H9 (cell line): ENCODE results near the gene CASP4. TPM values are rescaled to one million over a fixed set of nuclear protein-coding genes. Genes with fewer than 3 reads are reported as not detected.

Source experiments
- DNase-seq: peaks from one replicate; pipeline ENCODE4 v3.0.0-alpha.2; 2017
- H2AFZ ChIP-seq: one replicate; pipeline ENCODE4 v1.6.1; 2013; ENCODE audit warnings: mild to moderate bottlenecking, low read length, control low read depth, moderate library complexity
- H2AK5ac ChIP-seq: 2 replicates; pipeline ENCODE4 v1.6.1; 2013; ENCODE audit warnings: low read length, control low read depth, mixed read lengths; ENCODE audit not compliant: insufficient read length
- H2BK120ac ChIP-seq: one replicate; pipeline ENCODE4 v1.6.1; 2013; ENCODE audit warnings: low read depth, mild to moderate bottlenecking, low read length, control low read depth, inconsistent platforms; ENCODE audit not compliant: poor library complexity, severe bottlenecking
- H2BK12ac ChIP-seq: 2 replicates; pipeline ENCODE4 v1.6.1; 2013; ENCODE audit warnings: low read length, control low read depth, mixed read lengths, low read depth; ENCODE audit not compliant: insufficient read length
- H2BK15ac ChIP-seq: 2 replicates; pipeline ENCODE4 v1.6.1; 2013; ENCODE audit warnings: low read depth, low read length, control low read depth
- H2BK20ac ChIP-seq: one replicate; pipeline ENCODE4 v1.6.1; 2013; ENCODE audit warnings: low read depth, mild to moderate bottlenecking, low read length, control low read depth, inconsistent platforms; ENCODE audit not compliant: poor library complexity, severe bottlenecking
- H2BK5ac ChIP-seq: 2 replicates; pipeline ENCODE4 v1.6.1; 2013; ENCODE audit warnings: low read length, control low read depth, mixed read lengths; ENCODE audit not compliant: insufficient read length
- H3K14ac ChIP-seq: 2 replicates; pipeline ENCODE4 v1.6.1; 2013; ENCODE audit warnings: low read length, control low read depth; ENCODE audit not compliant: insufficient read depth
- H3K18ac ChIP-seq: 2 replicates; pipeline ENCODE4 v1.6.1; 2013; ENCODE audit warnings: low read depth, mild to moderate bottlenecking, mixed read lengths, low read length, control low read depth; ENCODE audit not compliant: insufficient read length
- H3K23ac ChIP-seq: 2 replicates; pipeline ENCODE4 v1.6.1; 2013; ENCODE audit warnings: low read length, control low read depth, mixed read lengths, low read depth; ENCODE audit not compliant: insufficient read length
- H3K23me2 ChIP-seq: 2 replicates; pipeline ENCODE4 v1.6.1; 2013; ENCODE audit warnings: low read depth, mild to moderate bottlenecking, mixed read lengths, low read length, control low read depth; ENCODE audit not compliant: insufficient read length, poor library complexity, severe bottlenecking
- H3K27ac ChIP-seq: 2 replicates; pipeline ENCODE4 v1.5.1; 2013; ENCODE audit warnings: low read length, control low read depth, mixed read lengths, low read depth; ENCODE audit not compliant: insufficient read length
- H3K27me3 ChIP-seq: 2 replicates; pipeline ENCODE4 v1.6.1; 2013; ENCODE audit warnings: low read length, control low read depth, inconsistent platforms; ENCODE audit not compliant: insufficient read depth
- H3K4ac ChIP-seq: 2 replicates; pipeline ENCODE4 v1.6.1; 2013; ENCODE audit warnings: low read depth, mild to moderate bottlenecking, control low read depth, inconsistent platforms, low read length, moderate library complexity
- H3K4me1 ChIP-seq: 2 replicates; pipeline ENCODE4 v1.6.1; 2013; ENCODE audit warnings: low read length, control low read depth, inconsistent platforms; ENCODE audit not compliant: insufficient read depth
- H3K4me2 ChIP-seq: 2 replicates; pipeline ENCODE4 v1.6.1; 2013; ENCODE audit warnings: low read length, control low read depth, mixed read lengths; ENCODE audit not compliant: insufficient read length, insufficient read depth
- H3K56ac ChIP-seq: 2 replicates; pipeline ENCODE4 v1.6.1; 2013; ENCODE audit warnings: low read depth, mild to moderate bottlenecking, mixed read lengths, low read length, control low read depth; ENCODE audit not compliant: insufficient read length
- H3K79me1 ChIP-seq: 2 replicates; pipeline ENCODE4 v1.6.1; 2013; ENCODE audit warnings: low read depth, mild to moderate bottlenecking, moderate library complexity, low read length, control low read depth, inconsistent platforms; ENCODE audit not compliant: insufficient read depth, poor library complexity, severe bottlenecking
- H3K79me2 ChIP-seq: 2 replicates; pipeline ENCODE4 v1.6.1; 2013; ENCODE audit warnings: low read length, control low read depth, inconsistent platforms; ENCODE audit not compliant: insufficient read depth
- H3K9ac ChIP-seq: 2 replicates; pipeline ENCODE4 v1.6.1; 2013; ENCODE audit warnings: low read length, control low read depth, mixed read lengths; ENCODE audit not compliant: insufficient read length; ENCODE audit errors: extremely low read depth
- H3K9me3 ChIP-seq: one replicate; pipeline ENCODE4 v1.6.1; 2013; ENCODE audit warnings: low read depth, low read length, inconsistent platforms; ENCODE audit not compliant: control insufficient read depth
- H3T11ph ChIP-seq: one replicate; pipeline ENCODE4 v1.6.1; 2013; ENCODE audit warnings: mild to moderate bottlenecking, low read length, control low read depth, inconsistent platforms
- H4K20me1 ChIP-seq: one replicate; pipeline ENCODE4 v1.6.1; 2013; ENCODE audit not compliant: control insufficient read depth, insufficient read length, insufficient read depth
- H4K5ac ChIP-seq: 2 replicates; pipeline ENCODE4 v1.6.1; 2013; ENCODE audit warnings: low read depth, mild to moderate bottlenecking, mixed read lengths, low read length, control low read depth; ENCODE audit not compliant: insufficient read length
- H4K8ac ChIP-seq: replicated peaks from 2 replicates; pipeline ENCODE4 v1.6.1; 2013; ENCODE audit warnings: low read length, control low read depth, mixed read lengths, low read depth; ENCODE audit not compliant: insufficient read length
- H4K91ac ChIP-seq: 2 replicates; pipeline ENCODE4 v1.6.1; 2013; ENCODE audit warnings: low read depth, mild to moderate bottlenecking, moderate library complexity, mixed read lengths, low read length, control low read depth; ENCODE audit not compliant: insufficient read length
- H3K27ac Mint-ChIP-seq, 3 experiments: 2 replicates in 2 of 3; 3 replicates in 1 of 3; pipeline ENCODE4 v1.8.0; 2020 to 2021; ENCODE audit warnings: mixed read lengths in 3 of 3, mild to moderate bottlenecking in 1 of 3, moderate library complexity in 1 of 3
- H3K27me3 Mint-ChIP-seq: 2 replicates; pipeline ENCODE4 v1.8.0; 2021; ENCODE audit warnings: low read depth, mild to moderate bottlenecking, moderate library complexity, mixed read lengths
- H3K36me3 Mint-ChIP-seq, 3 experiments: 2 replicates in 2 of 3; 3 replicates in 1 of 3; pipeline ENCODE4 v1.8.0; 2020 to 2021; ENCODE audit warnings: low read depth in 3 of 3, mixed read lengths in 3 of 3; ENCODE audit not compliant: insufficient read depth in 1 of 3
- H3K4me1 Mint-ChIP-seq, 2 experiments: 2 replicates each; pipeline ENCODE4 v1.8.0; 2020; ENCODE audit warnings: mixed read lengths in 2 of 2
- H3K4me3 Mint-ChIP-seq, 2 experiments: 2 replicates in 1 of 2; 3 replicates in 1 of 2; pipeline ENCODE4 v1.8.0; 2020 to 2021; ENCODE audit warnings: mild to moderate bottlenecking in 2 of 2, mixed read lengths in 2 of 2, moderate library complexity in 1 of 2
- H3K9me3 Mint-ChIP-seq, 2 experiments: 2 replicates in 1 of 2; 3 replicates in 1 of 2; pipeline ENCODE4 v1.8.0; 2020; ENCODE audit warnings: mild to moderate bottlenecking in 2 of 2, mixed read lengths in 2 of 2, moderate library complexity in 1 of 2
- WGBS: extraction: QIAGEN DNeasy Blood & Tissue Kit; methylation state at CpG from one replicate; pipeline ENCODE4 v1.1.7; 2013; ENCODE audit warnings: missing lambda C conversion rate, low lambda C conversion rate, mixed read lengths; ENCODE audit not compliant: insufficient read length; ENCODE audit errors: extremely low coverage; 5-methylcytosine and 5-hydroxymethylcytosine counted together
- total RNA-seq: library from RNA; stranded (reverse); gene quantifications from 2 replicates; pipeline ENCODE4 v1.2.1, GENCODE V29; 2021
- TF ChIP-seq, protein P1 (sequence below): fragments of 200-600 bp; sonication (generic); conservative IDR thresholded peaks from 3 replicates; pipeline ENCODE4 v1.8.0; 2021; ENCODE audit warnings: antibody characterized with exemption, mild to moderate bottlenecking

CASP4 gene
- total RNA-seq, 1 experiment from 2014 or later: not detected

DNA sequence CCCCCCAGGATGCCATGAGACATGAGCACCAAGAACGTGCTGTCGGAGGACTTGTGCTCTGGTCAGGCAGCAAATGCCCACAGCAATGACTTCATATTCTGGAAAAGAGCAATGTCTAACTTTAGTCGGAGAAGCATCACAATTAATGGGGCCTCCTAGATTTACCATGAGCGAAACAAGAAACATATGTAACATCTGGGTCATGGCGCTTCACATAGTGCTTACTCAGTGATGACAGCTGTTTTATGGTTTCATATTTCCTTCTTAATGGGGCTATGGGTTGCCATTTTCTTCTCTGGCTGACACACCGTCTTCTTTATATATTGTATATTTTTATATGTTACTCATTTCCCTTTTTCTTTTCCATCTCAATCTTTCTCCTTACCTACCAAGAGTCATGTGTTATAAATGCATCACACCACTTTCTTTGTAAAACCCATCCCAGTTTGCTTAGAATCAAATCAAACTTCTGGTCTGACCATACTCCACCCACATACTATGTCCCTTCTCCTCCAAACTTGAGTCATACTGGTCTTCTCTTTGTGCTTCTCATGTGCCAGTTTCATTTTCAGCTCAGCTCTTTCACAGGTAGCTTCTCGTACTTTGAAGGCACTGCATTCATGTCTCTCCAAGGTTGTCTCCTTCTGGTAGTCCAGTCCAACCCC is 60.7 kb downstream of the CASP4 start:
- Histone ChIP-seq H2BK20ac (no peak overlapping the region), H2AK5ac (no peak overlapping the region), H2BK15ac (no peak overlapping the region), H3K23me2 (no peaks in the 10 kb centered on the region), H3K56ac (no peak overlapping the region), H3K9me3 (no peaks in the 10 kb centered on the region), H3K14ac (no peak overlapping the region), H3K4ac (no peak overlapping the region), H3K4me1 (no peaks in the 10 kb centered on the region), H3K9ac (no peak overlapping the region), H3K79me1 (no peaks in the 10 kb centered on the region), H2AFZ (no peak overlapping the region), H3K18ac (no peak overlapping the region), H4K5ac (no peak overlapping the region), H4K91ac (no peak overlapping the region), H2BK5ac (no peak overlapping the region), H2BK12ac (no peak overlapping the region), H4K8ac (no peak overlapping the region), H3K27ac (no peak overlapping the region), H3K4me2 (no peak overlapping the region), H3K79me2 (no peaks in the 10 kb centered on the region), H3T11ph (no peak overlapping the region), H3K27me3 (no peaks in the 10 kb centered on the region), H2BK120ac (no peak overlapping the region), H4K20me1 (no peaks in the 10 kb centered on the region), H3K23ac (no peak overlapping the region)
- no peak overlapping the region for H3K27ac Mint-ChIP-seq
- no peaks in the 10 kb centered on the region for H3K36me3 Mint-ChIP-seq
- TF ChIP-seq, protein P1, sequence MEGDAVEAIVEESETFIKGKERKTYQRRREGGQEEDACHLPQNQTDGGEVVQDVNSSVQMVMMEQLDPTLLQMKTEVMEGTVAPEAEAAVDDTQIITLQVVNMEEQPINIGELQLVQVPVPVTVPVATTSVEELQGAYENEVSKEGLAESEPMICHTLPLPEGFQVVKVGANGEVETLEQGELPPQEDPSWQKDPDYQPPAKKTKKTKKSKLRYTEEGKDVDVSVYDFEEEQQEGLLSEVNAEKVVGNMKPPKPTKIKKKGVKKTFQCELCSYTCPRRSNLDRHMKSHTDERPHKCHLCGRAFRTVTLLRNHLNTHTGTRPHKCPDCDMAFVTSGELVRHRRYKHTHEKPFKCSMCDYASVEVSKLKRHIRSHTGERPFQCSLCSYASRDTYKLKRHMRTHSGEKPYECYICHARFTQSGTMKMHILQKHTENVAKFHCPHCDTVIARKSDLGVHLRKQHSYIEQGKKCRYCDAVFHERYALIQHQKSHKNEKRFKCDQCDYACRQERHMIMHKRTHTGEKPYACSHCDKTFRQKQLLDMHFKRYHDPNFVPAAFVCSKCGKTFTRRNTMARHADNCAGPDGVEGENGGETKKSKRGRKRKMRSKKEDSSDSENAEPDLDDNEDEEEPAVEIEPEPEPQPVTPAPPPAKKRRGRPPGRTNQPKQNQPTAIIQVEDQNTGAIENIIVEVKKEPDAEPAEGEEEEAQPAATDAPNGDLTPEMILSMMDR: no peak
- no peak overlapping the region for H3K4me3 Mint-ChIP-seq
- H3K27me3 Mint-ChIP-seq: no peaks in the 10 kb centered on the region
- H3K9me3 Mint-ChIP-seq: no peaks in the 10 kb centered on the region; a peak in 1 of 5 replicates
- H3K4me1 Mint-ChIP-seq: no peaks in the 10 kb centered on the region
- WGBS: no CpG with 5 or more reads among the region's 7 CpGs
- no peak for DNase-seq
